Dermis blood vessel endothelial cell (primary cell): ENCODE data around the gene DCD. TPM values are rescaled to one million over a fixed set of nuclear protein-coding genes. Genes with fewer than 3 reads are reported as not detected.
A peak's percentile ranks its signal among the peaks of the same experiment; 100 is the strongest.
"Not testable (repeated sequence)": the region's sequence is repeated elsewhere in the genome, so short reads cannot be mapped to it uniquely, and the experiment has no call there.

Experiments
- DNase-seq: peaks from one replicate; pipeline ENCODE4 v3.0.0; 2010
- total RNA-seq: library from RNA; depleted of rRNA; stranded (reverse); fragments of >200 nt; gene quantifications from 2 replicates; pipeline ENCODE4 v1.2.3, GENCODE V29; 2014

Gene DCD
- total RNA-seq: not detected in 2 replicates

GRCh38 chr12:54648265-54648664 is at the start of gene DCD:
TSS of gene DCD (minus strand) at chr12:54648365. CDS start at chr12:54648303, 62 bp downstream.
- no peak for DNase-seq

- no peak for DNase-seq
These were observed 49.7 kb upstream of the DCD start for GRCh38 chr12:54697851-54698250.

- no peak for DNase-seq
These were observed 44.2 kb upstream of the DCD start for GRCh38 chr12:54692353-54692752.

- no peak for DNase-seq
These were observed 41.8 kb upstream of the DCD start for GRCh38 chr12:54689984-54690383.

- DNase-seq: no peak
These were observed 40.8 kb upstream of the DCD start for GRCh38 chr12:54689034-54689372.

- DNase-seq: no peak
These were observed 40.3 kb upstream of the DCD start for GRCh38 chr12:54688309-54689033.

- DNase-seq: no peak
These were observed 36.8 kb upstream of the DCD start for GRCh38 chr12:54684636-54685630.

- DNase-seq: no peak
These were observed 35.2 kb upstream of the DCD start for GRCh38 chr12:54683398-54683797.

GRCh38 chr12:54682674-54683073 is 34.5 kb upstream of the DCD start:
- DNase-seq: no peak

GRCh38 chr12:54680374-54680773 is 32.2 kb upstream of the DCD start:
- peak; percentile 40 for DNase-seq

- no peak for DNase-seq
These were observed 30.0 kb upstream of the DCD start for GRCh38 chr12:54678131-54678530.

GRCh38 chr12:54667945-54668344 is 19.8 kb upstream of the DCD start:
- no peak for DNase-seq

GRCh38 chr12:54666008-54666407 is 17.8 kb upstream of the DCD start:
- no peak for DNase-seq

GRCh38 chr12:54665022-54665635 is 17.0 kb upstream of the DCD start:
- not testable (repeated sequence) for DNase-seq

- no peak for DNase-seq
These were observed 15.4 kb upstream of the DCD start for GRCh38 chr12:54663603-54664002.

GRCh38 chr12:54662026-54662425 is 13.9 kb upstream of the DCD start:
- no peak for DNase-seq

- DNase-seq: no peak
These were observed 12.9 kb upstream of the DCD start for GRCh38 chr12:54661048-54661447.

- DNase-seq: no peak
These were observed 12.3 kb upstream of the DCD start for GRCh38 chr12:54660320-54660962.

- peak; percentile 58 for DNase-seq
These were observed 10.4 kb upstream of the DCD start for GRCh38 chr12:54658306-54659264.

GRCh38 chr12:54657105-54657607 is 9.0 kb upstream of the DCD start:
- DNase-seq: no peak

GRCh38 chr12:54654926-54655325 is 6.8 kb upstream of the DCD start:
- no peak for DNase-seq
